Chondrocyte (in vitro differentiated cells): Measurements from ENCODE around the gene ZNF10. TPM values are rescaled to one million over a fixed set of nuclear protein-coding genes. Genes with fewer than 3 reads are reported as not detected.

ENCODE experiments used
- DNase-seq: peaks from one replicate; pipeline ENCODE4 v3.0.0; 2021; ENCODE audit warnings: mixed read lengths, low spot score
- H3K27ac Mint-ChIP-seq: one replicate; pipeline ENCODE4 v1.8.0; 2021; ENCODE audit warnings: mild to moderate bottlenecking, moderate library complexity, mixed read lengths; ENCODE audit not compliant: unreplicated experiment
- H3K27me3 Mint-ChIP-seq: 2 replicates; pipeline ENCODE4 v1.8.0; 2021; ENCODE audit warnings: low read depth, mixed read lengths
- H3K36me3 Mint-ChIP-seq: 2 replicates; pipeline ENCODE4 v1.8.0; 2021; ENCODE audit warnings: low read depth, mixed read lengths
- H3K4me1 Mint-ChIP-seq: 2 replicates; pipeline ENCODE4 v1.8.0; 2021; ENCODE audit warnings: low read depth, mild to moderate bottlenecking, mixed read lengths
- H3K4me3 Mint-ChIP-seq: one replicate; pipeline ENCODE4 v1.8.0; 2021; ENCODE audit warnings: mild to moderate bottlenecking, moderate library complexity, mixed read lengths; ENCODE audit not compliant: unreplicated experiment
- H3K9me3 Mint-ChIP-seq: 2 replicates; pipeline ENCODE4 v1.8.0; 2021; ENCODE audit warnings: low read depth, mixed read lengths
- total RNA-seq: library from RNA; stranded (reverse); gene quantifications from 3 replicates; pipeline ENCODE4 v1.2.1, GENCODE V29; 2021
- TF ChIP-seq, protein P1 (sequence below): fragments of 200-600 bp; sonication (generic); IDR thresholded peaks from 2 replicates; pipeline ENCODE4 v1.5.0; 2021; ENCODE audit warnings: antibody characterized with exemption, mild to moderate bottlenecking, moderate library complexity

The ZNF10 gene
- total RNA-seq, 1 donor from 2014 or later, result 9.2 TPM

DNA sequence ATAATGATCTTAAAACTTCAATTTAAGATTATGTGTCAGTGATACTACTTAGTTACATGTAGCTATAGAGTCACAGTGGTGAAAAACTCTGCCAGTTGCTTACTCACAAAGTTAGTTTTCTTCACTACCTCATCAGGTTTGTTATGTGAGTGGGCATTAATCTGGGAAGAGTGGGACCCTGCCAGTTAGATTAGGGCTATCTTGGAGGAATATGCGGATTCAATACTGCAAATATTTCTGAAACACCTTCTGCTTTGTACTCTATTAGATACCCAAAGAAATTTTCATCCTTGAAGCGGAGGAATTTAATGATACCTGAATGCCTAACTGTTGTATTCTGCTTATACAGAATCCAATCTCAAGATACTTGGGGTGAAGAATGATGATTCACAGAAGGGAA lies 76.0 kb downstream of the ZNF10 start:
- Mint-ChIP-seq H3K36me3 (peaks cover 59% of the 10 kb centered on the region), H3K4me1 (no peaks in the 10 kb centered on the region), H3K27me3 (no peaks in the 10 kb centered on the region), H3K27ac (no peak overlapping the region), H3K9me3 (peaks cover 68% of the 10 kb centered on the region), H3K4me3 (no peak overlapping the region)
- TF ChIP-seq, protein P1, sequence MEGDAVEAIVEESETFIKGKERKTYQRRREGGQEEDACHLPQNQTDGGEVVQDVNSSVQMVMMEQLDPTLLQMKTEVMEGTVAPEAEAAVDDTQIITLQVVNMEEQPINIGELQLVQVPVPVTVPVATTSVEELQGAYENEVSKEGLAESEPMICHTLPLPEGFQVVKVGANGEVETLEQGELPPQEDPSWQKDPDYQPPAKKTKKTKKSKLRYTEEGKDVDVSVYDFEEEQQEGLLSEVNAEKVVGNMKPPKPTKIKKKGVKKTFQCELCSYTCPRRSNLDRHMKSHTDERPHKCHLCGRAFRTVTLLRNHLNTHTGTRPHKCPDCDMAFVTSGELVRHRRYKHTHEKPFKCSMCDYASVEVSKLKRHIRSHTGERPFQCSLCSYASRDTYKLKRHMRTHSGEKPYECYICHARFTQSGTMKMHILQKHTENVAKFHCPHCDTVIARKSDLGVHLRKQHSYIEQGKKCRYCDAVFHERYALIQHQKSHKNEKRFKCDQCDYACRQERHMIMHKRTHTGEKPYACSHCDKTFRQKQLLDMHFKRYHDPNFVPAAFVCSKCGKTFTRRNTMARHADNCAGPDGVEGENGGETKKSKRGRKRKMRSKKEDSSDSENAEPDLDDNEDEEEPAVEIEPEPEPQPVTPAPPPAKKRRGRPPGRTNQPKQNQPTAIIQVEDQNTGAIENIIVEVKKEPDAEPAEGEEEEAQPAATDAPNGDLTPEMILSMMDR, result no peak
- DNase-seq, result no peak

Other genes with a start within 250 kb of the ZNF10 start
- 49.6 to 58.9 TPM (median 56.2 TPM) in 3 replicates for gene CHFR, start 243.0 kb upstream of the ZNF10 start, total RNA-seq
- gene ZNF605, start 174.3 kb upstream of the ZNF10 start, total RNA-seq, result 17.1 to 26.3 TPM (median 18.1 TPM) in 3 replicates
- 8.0 to 10.0 TPM (median 9.6 TPM) in 3 replicates for gene ZNF26, start 144.3 kb upstream of the ZNF10 start, total RNA-seq
- gene ZNF84, start 93.1 kb upstream of the ZNF10 start, total RNA-seq, result 32.0 to 42.0 TPM (median 33.2 TPM) in 3 replicates
- 13.0 to 16.6 TPM (median 13.3 TPM) in 3 replicates for gene ZNF140, start 49.7 kb upstream of the ZNF10 start, total RNA-seq
- gene ZNF891, start 353 bp upstream of the ZNF10 start, total RNA-seq, result 1.0 to 1.8 TPM (median 1.3 TPM) in 3 replicates
- 13.5 to 22.2 TPM (median 17.5 TPM) in 3 replicates for gene ZNF268, start 50.9 kb downstream of the ZNF10 start, total RNA-seq
- gene ANHX, start 105.2 kb downstream of the ZNF10 start, total RNA-seq, result not detected in 3 replicates